ENCODE measurements around the gene EPS15. TPM values are rescaled to one million over a fixed set of nuclear protein-coding genes. Genes with fewer than 3 reads are reported as not detected.
A peak's percentile ranks its signal among the peaks of the same experiment; 100 is the strongest.
"Not testable (repeated sequence)": the region's sequence is repeated elsewhere in the genome, so short reads cannot be mapped to it uniquely, and the experiment has no call there.

EPS15 gene
- total and polyA plus RNA-seq, 2 of the 13 experiments (the other 11 are each of a cell fraction or from before 2014, with no cell fraction given) = 14.3 to 19.3 TPM

DNA sequence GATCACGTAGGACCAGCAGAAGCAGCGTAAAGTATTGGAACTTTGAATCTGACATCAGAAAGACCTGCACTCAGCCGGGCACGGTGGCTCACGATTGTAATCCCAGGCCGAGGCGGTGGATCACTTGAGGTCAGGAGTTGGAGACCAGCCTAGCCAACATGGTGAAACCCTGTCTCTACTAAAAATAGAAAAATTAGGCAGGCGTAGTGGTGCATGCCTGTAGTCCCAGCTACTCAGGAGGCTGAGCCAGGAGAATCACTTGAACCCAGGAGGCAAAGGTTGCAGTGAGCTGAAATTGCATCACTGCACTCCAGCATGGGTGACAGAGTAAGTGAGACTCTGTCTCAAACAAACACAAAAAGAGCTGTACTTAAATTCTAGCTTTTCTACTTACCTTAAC, 41.8 kb upstream of the EPS15 start:
- TF ChIP-seq HNF4A (CRISPR knock-in tag; IDR thresholded peaks at IDR 0.05) (peak; percentile 56), ZMYM3 (CRISPR knock-in tag; IDR thresholded peaks at IDR 0.05) (peak; percentile 44; the same call in 1 of the 2 replicates), CEBPB (IDR thresholded peaks at IDR 0.05; ENCODE audit: borderline replicate concordance, low read depth, low read length) (peak; percentile 25; the same call in 1 of the 2 replicates), CEBPG (CRISPR knock-in tag; IDR thresholded peaks at IDR 0.05) (peak; percentile 80)
- TF ChIP-seq, protein P1, sequence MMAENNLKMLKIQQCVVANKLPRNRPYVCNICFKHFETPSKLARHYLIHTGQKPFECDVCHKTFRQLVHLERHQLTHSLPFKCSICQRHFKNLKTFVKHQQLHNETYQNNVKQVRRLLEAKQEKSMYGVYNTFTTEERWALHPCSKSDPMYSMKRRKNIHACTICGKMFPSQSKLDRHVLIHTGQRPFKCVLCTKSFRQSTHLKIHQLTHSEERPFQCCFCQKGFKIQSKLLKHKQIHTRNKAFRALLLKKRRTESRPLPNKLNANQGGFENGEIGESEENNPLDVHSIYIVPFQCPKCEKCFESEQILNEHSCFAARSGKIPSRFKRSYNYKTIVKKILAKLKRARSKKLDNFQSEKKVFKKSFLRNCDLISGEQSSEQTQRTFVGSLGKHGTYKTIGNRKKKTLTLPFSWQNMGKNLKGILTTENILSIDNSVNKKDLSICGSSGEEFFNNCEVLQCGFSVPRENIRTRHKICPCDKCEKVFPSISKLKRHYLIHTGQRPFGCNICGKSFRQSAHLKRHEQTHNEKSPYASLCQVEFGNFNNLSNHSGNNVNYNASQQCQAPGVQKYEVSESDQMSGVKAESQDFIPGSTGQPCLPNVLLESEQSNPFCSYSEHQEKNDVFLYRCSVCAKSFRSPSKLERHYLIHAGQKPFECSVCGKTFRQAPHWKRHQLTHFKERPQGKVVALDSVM (CRISPR knock-in tag; IDR thresholded peaks at IDR 0.05) = peak; percentile 59; the same call in 1 of the 2 replicates
- TF ChIP-seq, protein P2, sequence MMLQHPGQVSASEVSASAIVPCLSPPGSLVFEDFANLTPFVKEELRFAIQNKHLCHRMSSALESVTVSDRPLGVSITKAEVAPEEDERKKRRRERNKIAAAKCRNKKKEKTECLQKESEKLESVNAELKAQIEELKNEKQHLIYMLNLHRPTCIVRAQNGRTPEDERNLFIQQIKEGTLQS (CRISPR knock-in tag; IDR thresholded peaks at IDR 0.05) = peak; percentile 23; the same call in 1 of the 2 replicates
- BruUV-seq (replicated peaks); H3K9me3 ChIP-seq (ENCODE audit: low read length); H3K79me2 ChIP-seq (ENCODE audit: insufficient read depth, low read length); H3K27me3 ChIP-seq (ENCODE audit: control insufficient read depth in 1 of 2, insufficient read depth in 2 of 2, low read length in 2 of 2); H3K4me3 ChIP-seq (replicated peaks in 1 of 3; ENCODE audit: insufficient read depth in 1 of 3, low read depth in 2 of 3, low read length in 3 of 3); H3K27ac ChIP-seq (ENCODE audit: extremely low read length, insufficient read depth, low read length); in situ Hi-C loops (cut with HindIII; ENCODE audit: extremely low pct_ligation_motif_present, low pct_unique_long_range_greater_than_20kb); H2AFZ ChIP-seq (ENCODE audit: low read length); intact Hi-C loops (cut with micrococcal nuclease; ENCODE audit: unreplicated experiment); DNase-seq (ENCODE audit: low spot score); H4K20me1 ChIP-seq (ENCODE audit: insufficient read depth, low read length); H3K36me3 ChIP-seq (replicated peaks in 1 of 2; ENCODE audit: control insufficient read depth in 1 of 2, insufficient read depth in 2 of 2, low read length in 2 of 2); POLR2A ChIA-PET; CTCF ChIA-PET (ENCODE audit: low intra/inter-chr PET ratio, low total read pairs); H3K9ac ChIP-seq (ENCODE audit: insufficient read depth, low read depth, low read length): not testable (repeated sequence)
- H3K4me2 ChIP-seq (ENCODE audit: low read depth, low read length) = peak overlapping the region; percentile 39
- FAIRE-seq = peak; percentile 40
- peaks cover 13% of the 10 kb centered on the region for H3K4me1 ChIP-seq (ENCODE audit: insufficient read depth, low read length)
- peak; percentile 55; the same call in 2 of the 3 replicates for ATAC-seq
- WGBS (ENCODE audit: low lambda C conversion rate) = 10% methylated on average over 8 of the region's 8 CpGs

DNA sequence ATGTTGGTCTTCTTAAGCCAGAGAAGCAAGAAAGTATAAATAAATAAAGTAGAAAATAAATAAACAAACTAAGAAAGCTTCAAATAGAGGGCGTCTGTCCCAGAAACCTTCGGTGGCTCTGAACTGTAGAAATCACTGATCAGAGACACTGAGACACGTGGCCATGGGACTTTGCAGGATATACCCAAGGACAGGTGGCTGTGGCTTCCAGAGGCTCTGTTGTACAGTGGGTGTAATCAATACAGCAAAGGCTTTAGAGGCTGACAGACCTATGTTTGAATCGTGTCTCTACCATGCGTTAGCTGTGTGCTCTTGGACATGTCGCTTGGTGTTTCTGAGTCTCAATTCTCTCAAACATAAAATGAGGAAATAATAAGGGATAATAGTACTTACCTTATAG, 41.0 kb upstream of the EPS15 start:
- H4K20me1 ChIP-seq (ENCODE audit: insufficient read depth, low read length) = no peaks in the 10 kb centered on the region
- no TSS peak for BruUV-seq (replicated peaks)
- no peak overlapping the region for H3K27ac ChIP-seq (ENCODE audit: extremely low read length, insufficient read depth, low read length)
- no peak overlapping the region for H3K9ac ChIP-seq (ENCODE audit: insufficient read depth, low read depth, low read length)
- no peak overlapping the region for H3K4me2 ChIP-seq (ENCODE audit: low read depth, low read length)
- H2AFZ ChIP-seq (ENCODE audit: low read length) = no peak overlapping the region
- no peaks in the 10 kb centered on the region for H3K79me2 ChIP-seq (ENCODE audit: insufficient read depth, low read length)
- 0 out of 5 replicates have a peak, but pooled peaks cover 0 to 3% of the 10 kb centered on the region in 2 experiments for H3K27me3 ChIP-seq (ENCODE audit: control insufficient read depth in 1 of 2, insufficient read depth in 2 of 2, low read length in 2 of 2)
- ATAC-seq (peak; percentile 61; the same call in 2 of the 3 replicates), FAIRE-seq (no peak), DNase-seq (ENCODE audit: low spot score) (no peak)
- CTCF ChIA-PET (ENCODE audit: low intra/inter-chr PET ratio, low total read pairs) = no interaction called here
- POLR2A ChIA-PET = no interaction called here
- no peak overlapping the region for H3K4me3 ChIP-seq (replicated peaks in 1 of 3; ENCODE audit: insufficient read depth in 1 of 3, low read depth in 2 of 3, low read length in 3 of 3)
- H3K9me3 ChIP-seq (ENCODE audit: low read length) = no peaks in the 10 kb centered on the region
- no peaks in the 10 kb centered on the region for H3K36me3 ChIP-seq (replicated peaks in 1 of 2; ENCODE audit: control insufficient read depth in 1 of 2, insufficient read depth in 2 of 2, low read length in 2 of 2)
- WGBS (ENCODE audit: low lambda C conversion rate) = 45% methylated on average over 6 of the region's 6 CpGs
- intact Hi-C loops (cut with micrococcal nuclease; ENCODE audit: unreplicated experiment) (no loop called here), in situ Hi-C loops (cut with HindIII; ENCODE audit: extremely low pct_ligation_motif_present, low pct_unique_long_range_greater_than_20kb) (no loop called here)
- peaks cover 13% of the 10 kb centered on the region for H3K4me1 ChIP-seq (ENCODE audit: insufficient read depth, low read length)
- TF ChIP-seq RBFOX2 (IDR thresholded peaks at IDR 0.05; ENCODE audit: low read depth, low read length) (no peak), ZNF235 (CRISPR knock-in tag; IDR thresholded peaks at IDR 0.05; ENCODE audit: borderline replicate concordance) (no peak), ZNF367 (CRISPR knock-in tag; IDR thresholded peaks at IDR 0.05; ENCODE audit: borderline replicate concordance) (no peak), MED8 (CRISPR knock-in tag; IDR thresholded peaks at IDR 0.05; ENCODE audit: insufficient replicate concordance) (no peak)
- TF ChIP-seq, protein P3, sequence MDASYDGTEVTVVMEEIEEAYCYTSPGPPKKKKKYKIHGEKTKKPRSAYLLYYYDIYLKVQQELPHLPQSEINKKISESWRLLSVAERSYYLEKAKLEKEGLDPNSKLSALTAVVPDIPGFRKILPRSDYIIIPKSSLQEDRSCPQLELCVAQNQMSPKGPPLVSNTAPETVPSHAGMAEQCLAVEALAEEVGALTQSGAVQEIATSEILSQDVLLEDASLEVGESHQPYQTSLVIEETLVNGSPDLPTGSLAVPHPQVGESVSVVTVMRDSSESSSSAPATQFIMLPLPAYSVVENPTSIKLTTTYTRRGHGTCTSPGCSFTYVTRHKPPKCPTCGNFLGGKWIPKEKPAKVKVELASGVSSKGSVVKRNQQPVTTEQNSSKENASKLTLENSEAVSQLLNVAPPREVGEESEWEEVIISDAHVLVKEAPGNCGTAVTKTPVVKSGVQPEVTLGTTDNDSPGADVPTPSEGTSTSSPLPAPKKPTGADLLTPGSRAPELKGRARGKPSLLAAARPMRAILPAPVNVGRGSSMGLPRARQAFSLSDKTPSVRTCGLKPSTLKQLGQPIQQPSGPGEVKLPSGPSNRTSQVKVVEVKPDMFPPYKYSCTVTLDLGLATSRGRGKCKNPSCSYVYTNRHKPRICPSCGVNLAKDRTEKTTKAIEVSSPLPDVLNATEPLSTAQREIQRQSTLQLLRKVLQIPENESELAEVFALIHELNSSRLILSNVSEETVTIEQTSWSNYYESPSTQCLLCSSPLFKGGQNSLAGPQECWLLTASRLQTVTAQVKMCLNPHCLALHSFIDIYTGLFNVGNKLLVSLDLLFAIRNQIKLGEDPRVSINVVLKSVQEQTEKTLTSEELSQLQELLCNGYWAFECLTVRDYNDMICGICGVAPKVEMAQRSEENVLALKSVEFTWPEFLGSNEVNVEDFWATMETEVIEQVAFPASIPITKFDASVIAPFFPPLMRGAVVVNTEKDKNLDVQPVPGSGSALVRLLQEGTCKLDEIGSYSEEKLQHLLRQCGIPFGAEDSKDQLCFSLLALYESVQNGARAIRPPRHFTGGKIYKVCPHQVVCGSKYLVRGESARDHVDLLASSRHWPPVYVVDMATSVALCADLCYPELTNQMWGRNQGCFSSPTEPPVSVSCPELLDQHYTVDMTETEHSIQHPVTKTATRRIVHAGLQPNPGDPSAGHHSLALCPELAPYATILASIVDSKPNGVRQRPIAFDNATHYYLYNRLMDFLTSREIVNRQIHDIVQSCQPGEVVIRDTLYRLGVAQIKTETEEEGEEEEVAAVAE (CRISPR knock-in tag; IDR thresholded peaks at IDR 0.05; ENCODE audit: borderline replicate concordance) = no peak
